HG03045 (cell line): ENCODE data around the gene AK4.

Experiments used
- ATAC-seq: cut with Tn5 transposase; IDR thresholded peaks from one replicate; pipeline ENCODE4 v1.9.1; 2021; ENCODE audit warnings: mild to moderate bottlenecking, moderate library complexity; ENCODE audit not compliant: unreplicated experiment

AK4 gene

DNA sequence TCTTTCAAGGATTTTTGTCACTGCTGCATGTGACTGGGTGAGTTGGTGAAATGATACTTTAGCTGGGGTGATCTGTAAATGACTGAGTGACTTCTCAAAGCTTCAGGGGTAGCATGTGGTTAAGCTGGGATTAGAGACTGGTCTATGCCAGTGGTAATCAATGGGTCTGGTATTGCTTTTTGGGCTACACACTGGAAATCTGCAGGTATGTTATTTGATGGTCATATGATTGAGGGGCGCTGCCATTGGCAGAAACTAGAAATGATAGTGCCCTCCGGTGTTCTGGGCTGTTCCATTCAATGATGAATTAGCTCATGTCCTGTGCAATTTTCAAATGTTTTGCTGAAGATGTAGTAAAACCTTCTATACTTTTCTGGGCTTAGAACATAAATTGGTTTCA, 121.6 kb downstream of the AK4 start:
- no peak for ATAC-seq

DNA sequence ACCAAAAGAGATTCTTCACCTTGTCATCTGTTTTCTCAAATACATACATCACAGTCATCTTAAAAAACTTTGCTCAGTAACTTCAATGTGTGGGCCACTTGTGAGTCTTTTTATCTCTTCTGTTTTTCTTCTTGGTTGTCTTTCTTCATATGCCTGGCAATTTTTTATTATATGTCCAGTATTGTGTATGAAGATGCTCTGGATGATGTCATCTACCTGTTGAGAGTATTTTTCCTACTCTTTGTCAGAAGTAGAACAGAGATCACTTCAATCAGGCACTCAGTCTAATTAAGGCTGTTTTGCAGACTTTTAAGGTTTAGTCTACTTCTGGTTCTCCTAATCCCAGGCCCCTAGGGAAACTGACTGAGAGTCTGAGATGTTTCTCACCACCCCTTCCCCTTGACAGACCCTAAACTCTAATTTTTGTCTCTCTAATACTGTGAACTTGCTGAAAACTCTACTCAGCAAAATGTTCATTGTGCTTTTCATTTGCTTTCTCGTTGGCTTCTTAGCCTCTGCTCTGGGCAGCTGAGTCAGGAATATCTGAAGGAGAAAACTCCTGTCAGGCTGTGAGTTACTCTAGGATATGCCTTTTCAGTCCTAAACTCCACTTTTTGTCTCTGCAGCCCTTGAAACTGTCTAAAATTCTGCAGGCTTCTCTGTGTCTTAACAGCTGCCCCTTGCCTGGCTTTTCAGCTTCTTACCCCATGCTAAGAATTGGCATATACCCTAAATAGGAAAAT, 128.4 kb downstream of the AK4 start:
- no peak for ATAC-seq

DNA sequence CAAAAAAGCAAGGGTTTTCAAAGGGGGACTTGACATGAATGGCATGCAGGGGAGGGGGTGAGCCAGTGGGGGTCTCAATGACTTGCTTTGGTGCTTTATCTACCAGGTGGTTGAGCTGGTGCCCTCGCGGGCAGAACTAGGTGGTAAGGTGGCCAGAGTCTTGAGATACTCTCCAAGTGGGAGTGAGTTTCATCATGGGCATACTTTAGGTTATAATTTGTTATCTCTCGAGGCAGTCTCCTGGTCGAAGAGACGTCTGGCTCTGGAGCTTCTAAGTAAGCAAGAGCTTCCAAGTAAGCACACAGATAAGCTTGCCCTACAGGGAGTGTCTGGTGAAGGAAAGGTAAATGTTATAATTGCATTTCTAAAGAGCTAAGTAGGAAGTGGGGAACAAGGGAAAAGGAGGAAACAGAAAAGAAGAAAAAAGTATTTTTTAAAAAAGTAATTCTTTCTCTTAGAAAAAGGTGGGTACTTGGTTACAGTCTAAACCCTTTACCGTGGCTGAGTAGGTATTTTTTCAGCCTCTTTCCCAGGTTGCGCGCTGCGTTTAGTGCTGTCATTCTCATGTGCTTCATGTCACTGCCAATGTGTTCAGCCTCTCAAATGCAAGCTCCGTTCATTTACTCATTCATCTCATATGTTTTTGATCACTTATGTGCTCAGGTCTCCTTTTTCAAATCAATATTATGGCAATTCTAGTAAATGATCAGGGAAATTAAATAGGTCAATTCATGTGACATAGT, 129.8 kb downstream of the AK4 start:
- no peak for ATAC-seq

DNA sequence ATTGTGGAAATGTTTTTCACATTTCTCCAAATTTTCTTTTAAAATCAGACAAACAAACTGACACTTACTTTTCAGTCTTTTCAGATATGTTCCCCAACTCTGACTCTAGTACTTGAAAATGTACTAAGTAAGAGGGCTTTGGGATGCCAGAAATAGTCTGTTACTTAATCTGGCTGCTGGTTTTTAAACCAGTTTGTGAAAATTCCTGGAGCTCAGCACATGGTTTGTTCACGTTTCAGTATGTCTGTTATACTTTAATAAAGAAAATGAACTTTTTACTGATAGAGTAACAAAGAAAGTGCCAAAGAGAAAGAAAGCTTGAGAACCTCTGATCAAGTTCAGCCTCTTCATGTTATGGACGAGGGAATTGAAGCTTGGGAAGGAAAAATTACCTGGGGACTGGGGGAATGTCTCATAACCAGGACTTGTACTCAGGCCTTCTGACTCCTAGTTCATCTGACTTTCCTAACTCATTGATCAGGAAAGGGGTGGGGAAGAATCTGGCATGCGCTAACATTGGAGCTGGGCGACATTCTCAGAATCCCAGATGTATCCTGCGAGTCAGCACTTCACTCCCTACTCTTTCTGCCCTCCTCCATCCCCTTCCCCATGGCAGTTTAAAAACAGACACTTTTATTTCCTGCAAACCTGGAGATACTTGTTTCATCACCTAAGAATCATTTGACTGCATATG, 130.5 kb downstream of the AK4 start:
- ATAC-seq: no peak

DNA sequence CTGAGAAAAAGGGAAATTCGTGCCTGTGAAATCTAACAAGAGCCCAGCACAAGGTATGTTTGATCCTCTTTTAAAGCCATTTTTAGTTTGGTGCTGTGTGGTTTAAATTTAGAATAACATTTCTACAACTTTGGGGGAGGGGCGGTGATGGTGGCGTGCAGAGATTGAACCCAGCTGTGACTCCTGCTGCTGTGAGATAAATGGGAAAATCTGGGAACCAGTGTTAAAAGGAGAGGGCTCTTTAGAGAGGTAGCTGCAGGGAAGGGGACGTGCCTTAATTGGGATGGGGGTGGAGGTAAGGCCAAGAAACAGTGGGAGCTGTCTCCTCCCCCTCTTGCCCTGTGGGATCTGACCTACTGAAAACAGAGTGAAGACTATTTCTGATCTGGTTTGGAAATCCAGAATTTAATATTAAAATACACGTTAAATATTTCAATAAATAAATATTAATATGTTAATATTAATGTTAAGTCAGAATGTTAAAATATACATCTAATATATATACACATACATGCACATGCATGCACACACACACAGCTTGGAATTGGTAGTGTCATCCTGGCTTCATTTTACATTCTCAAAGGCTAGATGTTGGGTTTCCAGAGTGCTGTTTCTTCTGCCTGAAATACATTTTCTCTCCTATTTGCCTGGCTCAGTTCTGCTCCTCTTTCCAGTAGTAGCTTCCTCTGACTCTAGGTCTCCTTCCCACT, 131.2 kb downstream of the AK4 start:
- no peak for ATAC-seq
